Activated CD4-positive, alpha-beta T cell treated with anti-CD3 and anti-CD28 coated beads, Interleukin-2, amount 50 U/mL, for 48 hours (primary cell): ENCODE measurements around the gene TCEA3.
"Not testable (repeated sequence)": the region's sequence is repeated elsewhere in the genome, so short reads cannot be mapped to it uniquely, and the experiment has no call there.

ENCODE experiments used
- DNase-seq, 2 experiments: peaks; one replicate each; pipeline ENCODE4 v3.0.0-alpha.2; 2020

Gene TCEA3

GRCh38 chr1:23387494-23387893, 37.1 kb downstream of the TCEA3 start:
- DNase-seq, result no peak

GRCh38 chr1:23385119-23385621, 39.4 kb downstream of the TCEA3 start:
- no peak for DNase-seq

GRCh38 chr1:23384312-23385058, 40.1 kb downstream of the TCEA3 start:
- no peak for DNase-seq

GRCh38 chr1:23383577-23384311, 40.8 kb downstream of the TCEA3 start:
- DNase-seq, result no peak

DNA sequence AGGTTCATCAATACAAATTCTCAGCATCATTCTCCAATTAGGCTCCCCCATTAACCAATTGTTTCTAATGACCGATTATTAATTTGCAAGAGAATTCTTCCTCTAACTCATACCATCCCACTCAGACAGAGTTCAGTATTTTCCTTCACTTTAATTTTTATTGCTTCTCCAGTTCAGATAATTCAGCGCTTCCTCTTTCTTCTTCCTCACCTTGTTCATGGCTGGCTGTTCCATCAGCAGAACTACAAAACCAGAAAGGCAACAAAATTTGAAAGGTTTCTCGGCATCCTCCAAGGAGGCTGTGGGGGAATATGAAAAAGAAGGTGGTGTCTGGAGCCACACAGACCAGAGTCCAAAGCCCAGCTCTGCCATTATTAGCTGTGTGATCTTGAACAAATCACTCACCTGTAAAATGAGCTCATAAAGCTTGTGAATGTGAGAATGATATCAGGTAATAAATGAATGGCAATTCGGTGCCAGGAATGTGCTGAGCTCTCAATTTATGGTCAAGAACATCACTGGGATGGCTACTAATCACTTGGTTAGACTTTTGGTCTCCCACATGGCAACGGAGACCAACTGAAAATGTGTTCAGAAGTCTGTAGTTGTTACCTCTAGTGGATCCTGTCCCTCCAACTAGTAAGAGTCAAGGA, 43.2 kb downstream of the TCEA3 start:
- no peak for DNase-seq

- no peak for DNase-seq
Measured at GRCh38 chr1:23380719-23381118, 43.8 kb downstream of the TCEA3 start.

DNA sequence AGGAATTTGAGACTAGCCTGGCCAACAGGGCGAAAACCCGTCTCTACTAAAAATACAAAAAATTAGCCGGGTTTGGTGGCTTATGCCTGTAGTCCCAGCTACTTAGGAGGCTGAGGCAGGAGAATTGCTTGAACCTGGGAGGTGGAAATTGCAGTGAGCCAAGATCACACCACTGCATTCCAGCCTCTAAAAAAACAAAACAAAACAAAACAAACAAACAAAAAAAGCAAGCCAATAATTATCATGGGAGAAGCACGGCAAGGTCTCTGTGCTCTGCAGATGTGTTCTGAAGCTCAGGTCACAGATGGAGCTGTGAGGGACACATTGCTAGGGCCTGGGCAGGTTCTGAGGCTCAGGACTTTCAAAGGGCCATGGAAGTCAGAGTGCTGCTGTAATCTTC, 44.3 kb downstream of the TCEA3 start:
- DNase-seq, result not testable (repeated sequence)

DNA sequence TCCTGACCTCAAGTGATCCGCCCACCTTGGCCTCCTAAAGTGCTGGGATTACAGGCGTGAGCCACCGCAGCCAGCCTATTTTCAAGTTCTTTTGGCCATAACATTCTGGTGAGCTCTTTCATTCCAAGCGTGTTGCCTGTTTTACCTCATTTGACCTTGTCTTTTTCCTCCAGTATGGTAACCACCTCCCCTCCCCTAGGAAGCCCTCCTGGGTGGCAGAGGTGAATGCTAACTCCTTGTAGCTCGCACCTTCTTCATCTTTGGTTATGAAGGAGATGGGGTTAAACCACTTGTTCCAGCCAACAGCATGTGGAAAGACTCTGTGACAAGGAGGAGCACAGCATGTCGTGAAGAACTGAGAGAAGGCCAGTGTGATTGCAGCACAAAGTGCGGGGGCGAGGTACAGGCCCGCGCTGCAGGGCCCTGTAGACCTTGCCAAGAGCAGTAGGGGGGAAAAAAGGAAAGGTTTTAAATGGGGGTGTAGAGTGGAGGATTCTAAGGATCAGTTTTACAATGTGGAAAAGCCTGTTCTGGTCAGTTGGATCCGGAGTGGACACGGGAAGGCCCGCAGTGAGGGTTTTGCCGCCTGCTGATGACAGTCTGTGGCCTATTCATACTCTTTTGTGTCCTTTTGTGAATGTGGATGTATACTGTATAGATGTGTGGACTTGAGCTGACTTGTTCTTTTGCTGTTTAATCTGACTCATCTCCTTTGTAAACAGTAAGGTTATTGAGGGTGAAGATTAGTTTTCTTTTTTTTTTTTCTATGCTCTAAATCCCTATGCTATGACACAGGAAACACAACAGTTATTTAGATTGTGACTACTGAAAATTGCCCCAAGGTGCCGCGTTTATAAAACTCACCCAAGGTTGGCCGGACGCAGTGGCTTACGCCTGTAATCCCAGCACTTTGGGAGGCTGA, 47.4 kb downstream of the TCEA3 start:
- no peak for DNase-seq

DNA sequence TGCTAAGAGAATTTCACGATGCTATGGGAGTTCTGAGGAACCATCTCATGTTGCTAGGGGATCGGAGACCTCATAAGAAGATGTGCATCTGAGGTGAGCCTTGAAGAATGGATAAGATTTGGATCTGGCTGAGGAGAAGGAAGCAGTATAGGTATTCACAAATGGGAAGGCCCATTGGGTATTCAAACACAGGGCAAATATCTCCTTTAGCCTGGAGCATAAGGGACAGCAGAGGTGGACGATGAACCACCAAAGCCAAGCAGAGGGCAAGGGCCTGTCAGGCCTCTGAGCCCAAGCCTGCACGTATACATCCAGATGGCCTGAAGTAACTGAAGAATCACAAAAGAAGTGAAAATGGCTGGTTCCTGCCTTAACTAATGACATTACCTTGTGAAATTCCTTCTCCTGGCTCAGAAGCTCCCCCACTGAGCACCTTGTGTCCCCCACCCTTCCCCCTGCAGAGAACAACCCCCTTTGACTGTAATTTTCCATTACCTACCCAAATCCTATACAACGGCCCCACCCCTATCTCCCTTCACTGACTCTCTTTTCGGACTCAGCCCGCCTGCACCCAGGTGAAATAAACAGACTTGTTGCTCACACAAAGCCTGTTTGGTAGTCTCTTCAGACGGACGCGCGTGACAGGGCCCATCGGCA, 50.3 kb downstream of the TCEA3 start:
- DNase-seq, result not testable (repeated sequence)

DNA sequence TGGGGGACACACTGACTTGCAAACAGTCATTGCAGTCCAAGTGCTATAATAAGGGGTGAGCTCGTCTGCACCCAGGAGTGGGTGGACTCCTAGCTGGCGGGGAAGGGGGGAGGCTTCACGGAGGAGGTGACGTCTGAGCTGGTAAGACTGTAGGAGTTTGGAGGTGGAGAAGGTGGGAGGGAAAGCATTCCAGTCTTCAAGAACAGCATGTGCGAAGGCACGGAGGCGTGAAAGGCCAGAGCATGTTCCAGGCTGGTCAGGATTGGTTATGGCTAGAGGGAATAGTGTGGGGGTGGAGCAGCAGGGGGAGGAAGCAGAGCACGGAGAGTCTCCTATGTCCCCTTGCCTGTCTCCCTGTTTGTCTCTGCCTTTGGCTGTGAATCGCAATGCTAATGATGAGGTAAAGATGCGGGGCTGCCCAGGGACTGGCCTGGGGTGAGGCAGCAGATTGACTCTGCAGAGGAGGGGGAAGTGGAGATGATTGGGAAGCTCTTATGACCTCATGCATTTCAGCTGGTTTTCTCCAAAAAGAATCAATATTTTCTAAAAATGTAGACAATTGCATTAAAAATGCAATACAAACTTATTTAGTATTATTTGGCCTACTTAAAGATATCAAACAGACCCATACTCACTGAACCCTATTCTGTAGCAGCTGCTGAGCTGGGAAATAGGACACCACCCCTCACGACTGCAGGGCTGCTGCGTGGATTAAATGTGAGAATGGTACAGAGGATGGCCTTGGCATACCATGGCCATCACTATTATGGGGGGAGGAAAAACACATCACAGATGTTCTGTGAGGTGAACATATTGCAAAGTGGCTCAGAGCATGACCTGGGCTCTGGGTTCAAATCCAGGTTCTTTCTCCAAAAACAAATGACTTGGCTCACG, 52.3 kb downstream of the TCEA3 start:
- no peak for DNase-seq

DNA sequence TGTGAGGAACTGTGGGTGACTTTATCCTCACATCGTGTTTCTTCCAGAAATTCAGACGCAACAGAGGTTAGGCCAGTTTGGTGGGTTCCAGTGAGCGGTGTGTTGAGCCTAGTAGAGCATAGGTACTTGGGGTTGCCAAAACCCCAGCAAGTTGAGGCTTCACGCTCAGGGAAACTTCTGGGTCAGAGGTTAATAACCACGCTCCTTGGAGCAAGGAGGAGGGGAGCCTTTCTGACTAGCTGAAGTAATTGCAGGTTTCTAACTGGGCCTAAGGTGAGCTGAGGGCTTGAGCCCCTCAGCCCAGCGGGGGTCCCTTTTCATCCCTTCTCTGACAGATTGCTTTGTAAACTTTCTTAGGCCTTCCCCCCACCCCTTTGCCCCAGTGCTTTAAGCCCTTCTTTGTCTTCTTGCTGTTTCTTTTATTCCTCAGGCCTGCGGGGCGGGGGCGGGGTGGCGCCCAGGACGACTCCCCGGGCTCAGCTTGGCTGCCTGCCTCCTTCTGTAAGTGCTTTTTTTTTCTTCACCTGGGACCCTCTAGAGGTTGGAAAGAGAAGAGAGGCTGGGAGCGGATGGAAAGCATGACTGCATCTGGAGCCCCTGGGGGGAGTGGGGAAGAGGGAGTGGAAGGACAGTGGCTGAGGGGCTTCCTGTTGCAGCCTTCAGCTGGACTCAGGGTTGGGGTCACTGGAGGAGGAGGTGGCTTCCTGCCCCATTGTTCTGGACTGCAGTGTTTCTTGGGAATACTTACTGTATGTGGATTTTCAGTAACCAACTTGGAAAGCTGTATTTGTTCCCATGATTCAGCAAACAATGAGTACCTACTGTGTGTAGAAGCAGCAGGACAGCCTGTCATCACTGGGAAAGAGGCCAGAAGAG, 53.6 kb downstream of the TCEA3 start:
- no peak for DNase-seq

DNA sequence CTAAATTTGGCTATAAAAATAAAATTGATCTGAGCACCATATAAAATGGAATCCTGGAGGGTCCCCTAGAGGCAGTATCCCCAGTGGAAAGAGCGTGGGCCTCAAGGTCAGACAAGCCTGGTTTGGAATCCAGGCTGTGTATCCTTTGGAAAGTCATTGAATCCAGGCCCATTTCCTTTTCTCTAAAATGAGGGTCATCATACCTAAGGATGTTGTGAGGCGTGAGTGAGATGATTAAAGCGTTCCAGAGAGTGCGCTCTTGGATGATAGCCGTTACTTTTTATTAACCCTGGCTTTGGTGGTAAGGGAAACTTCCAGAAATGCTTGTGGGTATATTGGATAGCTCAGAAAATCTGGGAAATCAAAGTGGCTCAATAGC, 54.2 kb downstream of the TCEA3 start:
- DNase-seq, result no peak

DNA sequence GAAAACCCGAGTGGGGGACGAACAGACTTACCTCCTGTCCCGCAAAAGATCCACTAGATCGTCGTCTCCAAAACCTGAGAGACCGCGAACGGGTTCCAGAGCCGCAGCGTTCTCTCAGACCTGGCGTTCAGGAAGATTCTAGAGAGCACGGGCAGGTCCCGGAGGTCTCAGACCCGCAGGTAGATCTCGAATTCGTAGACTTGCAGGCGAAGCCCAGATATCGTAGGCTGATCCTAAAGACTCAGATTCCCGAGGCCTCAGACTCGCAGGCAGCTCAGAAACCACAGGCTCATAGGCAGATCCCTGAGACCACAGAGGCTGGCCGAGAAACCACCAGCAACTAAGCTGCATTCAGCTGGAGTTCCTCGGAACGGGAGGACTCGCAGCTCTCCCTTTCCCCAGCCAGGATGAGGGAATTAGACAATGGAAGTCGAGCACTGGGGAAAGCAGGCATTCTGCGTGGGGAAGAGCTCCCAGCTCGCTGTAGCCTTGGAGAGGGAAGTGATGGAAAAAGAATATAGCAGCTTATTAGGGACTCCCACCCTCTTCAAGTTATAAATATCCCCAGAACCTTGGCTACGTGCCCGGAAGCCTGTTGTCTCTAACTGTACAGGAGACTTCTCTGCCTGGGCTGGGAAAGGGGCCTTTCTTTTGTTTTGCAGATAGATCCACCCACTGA, 55.1 kb downstream of the TCEA3 start, which contains the start of gene ZNF436:
ZNF436 (minus strand) TSS at position 502 of the 679 bp plus-strand sequence. CDS start 1,831 bp downstream, outside the sequence.
- peak; percentile 39 to 47 for DNase-seq

DNA sequence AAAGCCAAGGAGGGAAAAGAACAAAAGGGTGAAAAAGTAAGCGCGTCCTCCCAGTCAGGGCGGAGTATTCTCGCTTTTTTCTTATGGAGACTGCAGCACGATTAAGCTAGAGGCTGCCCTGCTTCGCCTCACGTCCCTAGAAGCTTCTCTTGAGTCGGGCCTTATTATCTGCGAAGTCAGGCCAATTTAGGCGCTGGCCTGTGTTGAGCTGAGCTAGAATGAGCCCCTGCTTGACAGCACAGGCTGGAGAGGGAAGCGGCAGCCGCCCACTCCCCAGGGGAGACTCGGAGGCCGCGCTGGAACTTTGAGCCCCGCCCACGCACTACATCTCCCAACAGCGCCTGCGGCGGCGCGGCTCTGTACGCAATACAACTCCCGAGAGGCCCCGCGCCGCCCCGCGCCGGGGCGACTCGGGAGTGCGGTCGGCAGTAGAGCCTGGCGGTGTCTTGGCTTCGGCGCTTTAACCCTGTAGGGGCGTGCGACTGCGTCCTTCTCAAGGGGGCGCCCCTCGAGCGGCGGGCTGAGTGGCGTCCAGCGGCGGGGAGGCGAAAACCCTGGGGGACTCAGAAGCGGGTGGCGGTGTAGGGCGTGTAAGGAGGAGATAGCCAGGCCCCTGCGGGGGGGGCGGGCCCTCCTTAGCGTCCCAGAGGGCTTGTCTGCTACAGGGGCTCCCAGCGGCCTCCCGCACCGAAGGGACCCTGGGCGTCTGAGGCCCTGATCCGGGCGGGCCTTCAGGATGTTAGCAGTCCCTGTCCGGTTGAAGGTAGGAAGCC, 55.8 kb downstream of the TCEA3 start:
- peak; percentile 85 to 91 for DNase-seq

DNA sequence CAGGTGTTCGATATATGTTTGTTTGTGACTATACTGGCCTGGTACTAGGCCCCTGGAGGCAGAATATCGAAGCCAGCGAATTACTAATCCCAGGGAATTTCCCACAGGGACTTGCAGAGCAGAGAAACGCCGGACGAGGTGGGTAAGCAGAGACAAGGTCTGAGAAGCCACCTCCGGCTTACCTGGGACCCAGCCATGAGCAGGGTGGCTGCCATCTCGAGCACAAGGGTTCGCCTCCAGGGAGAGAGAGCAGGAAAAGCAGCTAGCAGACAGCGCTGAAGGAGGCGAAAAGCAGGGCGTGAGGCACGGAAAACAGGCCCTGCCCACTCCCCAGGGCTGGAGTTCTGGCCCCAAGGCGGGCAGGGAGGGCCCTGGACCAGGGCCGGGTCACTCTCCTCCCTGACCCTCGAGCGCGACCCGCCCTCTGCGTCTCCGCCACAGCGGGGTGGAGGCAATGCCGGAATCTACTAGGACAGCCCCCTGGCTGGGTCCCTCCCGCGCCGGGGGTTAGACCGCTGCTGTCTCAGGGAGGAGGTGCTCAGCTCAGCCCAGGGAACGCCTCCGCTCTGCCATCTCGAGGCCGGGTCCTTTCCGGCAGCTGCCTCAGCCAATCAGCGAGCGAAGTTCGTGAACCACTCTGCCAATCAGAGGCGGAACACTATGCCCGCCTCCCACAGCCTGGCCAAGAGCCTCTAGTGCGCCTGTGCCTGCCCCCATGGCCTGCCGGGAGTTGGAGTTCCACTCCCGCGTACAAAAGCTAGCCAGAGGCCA, 56.6 kb downstream of the TCEA3 start:
- DNase-seq, result peak; percentile 97 to 98

DNA sequence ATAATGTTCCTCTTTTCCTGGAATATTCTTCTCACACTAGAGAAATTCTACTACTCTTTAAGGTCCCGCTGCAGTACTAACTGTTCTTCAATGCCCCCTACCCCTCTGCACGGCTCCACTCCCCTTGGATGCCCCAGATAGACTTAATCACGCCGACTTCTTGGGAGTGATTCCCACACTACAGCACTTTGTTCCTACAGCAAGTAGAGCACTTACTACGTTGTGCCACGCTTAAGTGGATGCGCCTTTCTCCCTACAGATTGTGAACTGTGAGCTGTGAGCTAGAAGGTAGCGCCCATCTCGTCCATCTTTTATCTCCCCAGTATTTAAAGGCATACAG, 57.1 kb downstream of the TCEA3 start:
- no peak for DNase-seq

DNA sequence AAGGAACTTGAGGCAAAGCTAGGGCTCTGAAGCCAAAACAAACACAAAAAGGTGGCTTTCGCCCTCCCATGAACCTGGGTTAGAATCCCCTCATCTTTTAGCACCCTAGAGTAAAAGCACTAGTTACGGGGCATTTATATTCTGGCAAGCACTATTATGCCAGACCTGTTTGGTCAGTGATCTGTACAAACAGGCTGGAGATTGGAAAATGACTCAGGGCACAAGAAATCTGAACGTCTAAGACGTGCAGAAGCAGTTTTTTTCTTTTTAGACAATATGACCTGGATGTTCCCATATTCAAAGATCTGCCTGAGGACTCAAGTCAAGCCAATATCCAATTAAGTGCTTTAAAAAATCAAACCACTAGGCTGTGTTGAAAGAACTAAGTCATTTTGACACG, 58.0 kb downstream of the TCEA3 start:
- DNase-seq, result no peak

- no peak for DNase-seq
Measured at GRCh38 chr1:23366146-23366545, 58.4 kb downstream of the TCEA3 start.
